Keratinocyte (primary cell): ENCODE results near the gene TENM3. TPM values are rescaled to one million over a fixed set of nuclear protein-coding genes. Genes with fewer than 3 reads are reported as not detected.

Experiments
- DNase-seq: peaks from one replicate; pipeline ENCODE4 v3.0.0-alpha.2; 2011; ENCODE audit warnings: low read depth, missing footprints, low spot score
- FAIRE-seq: peaks from 2 replicates; lab custom pipeline; 2011; peaks lifted over from hg19 to GRCh38; lab: Jason Lieb, UNC
- H2AFZ ChIP-seq: 2 replicates; pipeline ENCODE4 v1.6.0; 2012; ENCODE audit warnings: low read length, control low read depth, inconsistent platforms; ENCODE audit not compliant: control insufficient read depth
- H3K27ac ChIP-seq: 2 replicates; pipeline ENCODE4 v1.5.1; 2011; ENCODE audit warnings: low read length; ENCODE audit not compliant: control insufficient read depth, insufficient read depth
- H3K27me3 ChIP-seq: 3 replicates; pipeline ENCODE4 v1.6.0; 2011; ENCODE audit warnings: low read length; ENCODE audit not compliant: control insufficient read depth, insufficient read depth; ENCODE audit errors: extremely low read depth
- H3K36me3 ChIP-seq, 2 experiments: 2 replicates in 1 of 2; 3 replicates in 1 of 2; pipeline ENCODE4 v1.5.1; 2011; ENCODE audit warnings: low read length in 2 of 2, mild to moderate bottlenecking in 1 of 2; ENCODE audit not compliant: control insufficient read depth in 2 of 2, insufficient read depth in 2 of 2; ENCODE audit errors: extremely low read depth in 1 of 2
- H3K4me1 ChIP-seq: 3 replicates; pipeline ENCODE4 v1.5.1; 2011; ENCODE audit warnings: low read length; ENCODE audit not compliant: control insufficient read depth, insufficient read depth; ENCODE audit errors: extremely low read depth
- H3K4me2 ChIP-seq: 3 replicates; pipeline ENCODE4 v1.6.0; 2011; ENCODE audit warnings: low read depth, low read length; ENCODE audit not compliant: control insufficient read depth, insufficient read depth; ENCODE audit errors: extremely low read depth
- H3K4me3 ChIP-seq, 3 experiments: fragments of 200-600 bp in 1 of 3; sonication (generic) in 1 of 3; 2 replicates in 2 of 3; 3 replicates in 1 of 3; pipeline ENCODE4 v1.5.1; 2011 to 2016; ENCODE audit warnings: low read length in 3 of 3, mild to moderate bottlenecking in 3 of 3, control low read depth in 2 of 3, inconsistent platforms in 1 of 3, low read depth in 1 of 3, mixed read lengths in 1 of 3, mixed run types in 1 of 3, moderate library complexity in 1 of 3; ENCODE audit not compliant: control insufficient read depth in 2 of 3, insufficient read depth in 2 of 3; ENCODE audit errors: extremely low read depth in 1 of 3
- H3K79me2 ChIP-seq: 2 replicates; pipeline ENCODE4 v1.6.0; 2012; ENCODE audit warnings: low read length; ENCODE audit not compliant: control insufficient read depth, insufficient read depth
- H3K9ac ChIP-seq: 3 replicates; pipeline ENCODE4 v1.6.0; 2011; ENCODE audit warnings: low read length; ENCODE audit not compliant: control insufficient read depth, insufficient read depth; ENCODE audit errors: extremely low read depth
- H3K9me1 ChIP-seq: 3 replicates; pipeline ENCODE4 v1.6.0; 2011; ENCODE audit warnings: low read length; ENCODE audit not compliant: control insufficient read depth, insufficient read depth; ENCODE audit errors: extremely low read depth
- H3K9me3 ChIP-seq: 2 replicates; pipeline ENCODE4 v1.5.1; 2012; ENCODE audit warnings: low read depth, low read length; ENCODE audit not compliant: control insufficient read depth
- H4K20me1 ChIP-seq: 3 replicates; pipeline ENCODE4 v1.6.0; 2011; ENCODE audit warnings: low read length; ENCODE audit not compliant: control insufficient read depth, insufficient read depth; ENCODE audit errors: extremely low read depth
- EZH2 ChIP-seq: IDR thresholded peaks from one replicate; pipeline ENCODE4 v1.6.1; 2012; ENCODE audit warnings: inconsistent platforms, mild to moderate bottlenecking, low read length, moderate library complexity
- dilution Hi-C: fragments of 300-500 bp; cut with MboI; formaldehyde crosslinking; loops from one replicate; pipeline ENCODE4 v1.7.0; 2020; ENCODE audit warnings: low sequenced_read_pairs; ENCODE audit not compliant: extremely low pct_ligation_motif_present
- polyA plus RNA-seq, 5 experiments: library from polyadenylated mRNA; depleted of rRNA in 3 of 5; stranded (reverse) in 3 of 5; stranded (forward) in 1 of 5; unstranded in 1 of 5; fragments of >200 nt; gene quantifications; 1 replicate in 1 of 5; 2 replicates in 3 of 5; 3 replicates in 1 of 5; pipeline versions ENCODE4 v1.2.1 to v1.2.3, GENCODE V29; 2011 to 2012; ENCODE audit warnings: missing spikeins in 2 of 5, low read depth in 1 of 5, low replicate concordance in 1 of 5
- TF ChIP-seq, protein P1 (sequence below), 3 experiments: IDR thresholded peaks in 1 of 3; conservative IDR thresholded peaks in 1 of 3; optimal IDR thresholded peaks in 1 of 3; 2 replicates in 2 of 3; 3 replicates in 1 of 3; pipeline versions ENCODE3 to v1.5.1; 2011; ENCODE audit warnings: low read length in 3 of 3, mild to moderate bottlenecking in 3 of 3, moderate library complexity in 2 of 3, control low read depth in 1 of 3, inconsistent platforms in 1 of 3; ENCODE audit not compliant: insufficient read depth in 2 of 3; ENCODE audit errors: extremely low read depth in 1 of 3

The TENM3 gene
- polyA plus RNA-seq, 1 donor (not counting 4 experiments of a cell fraction or from before 2014, with no cell fraction given), result 17.0 TPM

DNA sequence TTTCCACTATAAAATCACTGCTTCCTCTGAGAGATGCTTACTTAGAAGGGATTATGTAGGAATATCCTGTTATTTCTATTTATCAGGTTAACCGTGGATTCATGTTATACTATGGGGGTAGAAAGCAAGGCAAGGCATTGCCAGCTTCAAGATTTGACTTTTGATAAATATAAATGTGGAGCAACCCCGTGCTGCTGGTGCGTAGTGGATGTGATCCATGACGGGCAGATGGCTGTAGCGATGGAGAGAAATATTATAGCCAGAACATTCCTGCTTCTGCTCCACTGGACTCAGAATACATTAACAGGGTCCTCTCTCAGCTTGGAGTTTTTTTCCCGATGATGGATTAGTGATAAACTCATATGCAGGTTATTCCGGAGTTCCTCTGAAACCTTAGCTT is 157.6 kb downstream of the TENM3 start:
- Histone ChIP-seq H3K27ac (no peak overlapping the region), H3K4me1 (no peaks in the 10 kb centered on the region), H3K27me3 (no peaks in the 10 kb centered on the region), H3K36me3 (no peaks in the 10 kb centered on the region), H3K4me3 (no peak overlapping the region), H4K20me1 (no peaks in the 10 kb centered on the region), H3K9ac (no peak overlapping the region), H3K4me2 (no peak overlapping the region), H3K9me3 (no peaks in the 10 kb centered on the region), H3K79me2 (no peaks in the 10 kb centered on the region), H2AFZ (no peak overlapping the region), H3K9me1 (no peaks in the 10 kb centered on the region)
- dilution Hi-C loops, result no loop called here
- DNase-seq, result no peak
- FAIRE-seq, result no peak
- TF ChIP-seq, protein P1, sequence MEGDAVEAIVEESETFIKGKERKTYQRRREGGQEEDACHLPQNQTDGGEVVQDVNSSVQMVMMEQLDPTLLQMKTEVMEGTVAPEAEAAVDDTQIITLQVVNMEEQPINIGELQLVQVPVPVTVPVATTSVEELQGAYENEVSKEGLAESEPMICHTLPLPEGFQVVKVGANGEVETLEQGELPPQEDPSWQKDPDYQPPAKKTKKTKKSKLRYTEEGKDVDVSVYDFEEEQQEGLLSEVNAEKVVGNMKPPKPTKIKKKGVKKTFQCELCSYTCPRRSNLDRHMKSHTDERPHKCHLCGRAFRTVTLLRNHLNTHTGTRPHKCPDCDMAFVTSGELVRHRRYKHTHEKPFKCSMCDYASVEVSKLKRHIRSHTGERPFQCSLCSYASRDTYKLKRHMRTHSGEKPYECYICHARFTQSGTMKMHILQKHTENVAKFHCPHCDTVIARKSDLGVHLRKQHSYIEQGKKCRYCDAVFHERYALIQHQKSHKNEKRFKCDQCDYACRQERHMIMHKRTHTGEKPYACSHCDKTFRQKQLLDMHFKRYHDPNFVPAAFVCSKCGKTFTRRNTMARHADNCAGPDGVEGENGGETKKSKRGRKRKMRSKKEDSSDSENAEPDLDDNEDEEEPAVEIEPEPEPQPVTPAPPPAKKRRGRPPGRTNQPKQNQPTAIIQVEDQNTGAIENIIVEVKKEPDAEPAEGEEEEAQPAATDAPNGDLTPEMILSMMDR (optimal IDR thresholded peaks at IDR 0.05 in 1 of 3, IDR thresholded peaks at IDR 0.05 in 1 of 3, conservative IDR thresholded peaks at IDR 0.05 in 1 of 3; ENCODE audit: extremely low read depth in 1 of 3, insufficient read depth in 2 of 3, low read length in 3 of 3), result no peak
- no peak for TF ChIP-seq EZH2

DNA sequence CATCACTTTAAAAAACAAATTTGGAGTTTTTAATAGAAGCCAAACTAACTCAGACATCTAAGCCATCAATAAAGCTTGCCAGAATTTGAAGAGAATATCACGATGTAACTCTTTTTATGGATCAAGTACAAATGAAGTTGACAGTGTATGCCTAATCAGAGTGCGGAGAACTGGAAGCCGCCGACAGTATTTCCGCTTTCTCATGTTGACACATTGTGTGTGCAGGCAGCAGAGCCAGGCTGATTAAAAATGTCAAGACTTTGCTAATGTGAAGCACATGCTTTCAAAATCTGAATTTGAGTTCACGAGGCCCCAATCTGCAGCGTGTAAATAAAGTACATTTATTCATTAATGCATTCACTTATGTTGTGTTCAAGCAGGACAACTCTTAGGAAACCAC is 161.2 kb downstream of the TENM3 start:
- no peaks in the 10 kb centered on the region for H3K9me1 ChIP-seq
- no peaks in the 10 kb centered on the region for H3K9me3 ChIP-seq
- H4K20me1 ChIP-seq, result no peaks in the 10 kb centered on the region
- no peaks in the 10 kb centered on the region for H3K79me2 ChIP-seq
- dilution Hi-C loops, result no loop called here
- H3K27ac ChIP-seq, result no peak overlapping the region
- no peaks in the 10 kb centered on the region for H3K27me3 ChIP-seq
- TF ChIP-seq, protein P1 (optimal IDR thresholded peaks at IDR 0.05 in 1 of 3, IDR thresholded peaks at IDR 0.05 in 1 of 3, conservative IDR thresholded peaks at IDR 0.05 in 1 of 3; ENCODE audit: extremely low read depth in 1 of 3, insufficient read depth in 2 of 3, low read length in 3 of 3), result no peak
- TF ChIP-seq EZH2, result no peak
- no peak overlapping the region for H3K4me2 ChIP-seq
- H3K4me1 ChIP-seq, result no peaks in the 10 kb centered on the region
- no peak for DNase-seq
- H3K9ac ChIP-seq, result no peak overlapping the region
- no peak for FAIRE-seq
- H3K4me3 ChIP-seq, result no peak overlapping the region
- H3K36me3 ChIP-seq, result no peaks in the 10 kb centered on the region
- no peak overlapping the region for H2AFZ ChIP-seq
